Measurements from ENCODE around the gene KIF5C. TPM values are rescaled to one million over a fixed set of nuclear protein-coding genes. Genes with fewer than 3 reads are reported as not detected.
A peak's percentile ranks its signal among the peaks of the same experiment; 100 is the strongest.

Gene KIF5C
- total and polyA plus RNA-seq, 4 experiments from 2014 or later, result 3.0 to 21.3 (median 13.2) TPM

GRCh38 chr2:148955798-148956197 is 80.8 kb downstream of the KIF5C start:
- intact Hi-C loops (cut with micrococcal nuclease), result no loop called here
- no peak overlapping the region for H3K4me3 ChIP-seq (ENCODE audit: low read length in 2 of 2)
- ChIA-PET CTCF (ENCODE audit: partially characterized antibody) (no interaction called here), POLR2A (ENCODE audit: partially characterized antibody) (interaction anchor here (1.0 kb wide), 1 partner anchor 10 kb away, joined by 3 read pairs; no protein-coding TSS in a partner anchor)
- peak overlapping the region in 1 of 7 donors; percentile 7 for H3K27ac Mint-ChIP-seq
- no peaks in the 10 kb centered on the region for H3K9me3 ChIP-seq (ENCODE audit: control insufficient read depth in 1 of 2, low read length in 2 of 2)
- no peak overlapping the region for H3K4me3 Mint-ChIP-seq
- no peak for DNase-seq
- H3K9me3 Mint-ChIP-seq, result no peaks in the 10 kb centered on the region
- H3K4me1 ChIP-seq (ENCODE audit: insufficient read depth, low read length), result no peaks in the 10 kb centered on the region
- peaks cover 42 to 46% of the 10 kb centered on the region in 2 donors for H3K36me3 Mint-ChIP-seq
- H3K27me3 Mint-ChIP-seq, result no peaks in the 10 kb centered on the region
- no peaks in the 10 kb centered on the region for H3K27me3 ChIP-seq (ENCODE audit: insufficient read depth, low read length)
- peaks cover 2 to 11% (median 5%) of the 10 kb centered on the region in 4 donors for H3K4me1 Mint-ChIP-seq
- no peak overlapping the region for H3K27ac ChIP-seq (ENCODE audit: low read depth, low read length)
- peaks cover 6% of the 10 kb centered on the region for H3K36me3 ChIP-seq (ENCODE audit: insufficient read depth, low read length)

- intact Hi-C loops (cut with micrococcal nuclease), result no loop called here
- DNase-seq, result peak in 3 of 5 donors; percentile 6 to 17 (median 14)
- CTCF ChIA-PET (ENCODE audit: partially characterized antibody), result interaction anchor here (1.5 kb wide), 1 partner anchor 13 kb away, joined by 3 read pairs; no protein-coding TSS in a partner anchor
Observed at GRCh38 chr2:148957023-148957422, 82.0 kb downstream of the KIF5C start.

GRCh38 chr2:148959745-148960144 is 84.7 kb downstream of the KIF5C start:
- peaks cover 34 to 53% of the 10 kb centered on the region in 2 donors for H3K36me3 Mint-ChIP-seq
- no peaks in the 10 kb centered on the region for H3K27me3 Mint-ChIP-seq
- intact Hi-C loops (cut with micrococcal nuclease), result no loop called here
- H3K27ac Mint-ChIP-seq, result peak overlapping the region in 2 of 7 donors; percentile 19 to 25
- Histone ChIP-seq H3K36me3 (ENCODE audit: insufficient read depth, low read length) (peaks cover 11% of the 10 kb centered on the region), H3K9me3 (ENCODE audit: control insufficient read depth in 1 of 2, low read length in 2 of 2) (no peaks in the 10 kb centered on the region), H3K4me3 (ENCODE audit: low read length in 2 of 2) (no peak overlapping the region), H3K27me3 (ENCODE audit: insufficient read depth, low read length) (no peaks in the 10 kb centered on the region), H3K4me1 (ENCODE audit: insufficient read depth, low read length) (no peaks in the 10 kb centered on the region), H3K27ac (ENCODE audit: low read depth, low read length) (no peak overlapping the region)
- H3K4me3 Mint-ChIP-seq, result no peak overlapping the region
- ChIA-PET CTCF (ENCODE audit: partially characterized antibody) (no interaction called here), POLR2A (ENCODE audit: partially characterized antibody) (no interaction called here)
- H3K9me3 Mint-ChIP-seq, result peaks cover 0 to under 1% (median 0%) of the 10 kb centered on the region in 8 donors
- H3K4me1 Mint-ChIP-seq, result peaks cover 2 to 11% (median 6%) of the 10 kb centered on the region in 4 donors
- no peak for DNase-seq

More at GRCh38 chr2:148957023-148957422, 82.0 kb downstream of the KIF5C start:
- Histone ChIP-seq H3K27me3 (ENCODE audit: insufficient read depth, low read length) (no peaks in the 10 kb centered on the region), H3K9me3 (ENCODE audit: control insufficient read depth in 1 of 2, low read length in 2 of 2) (no peaks in the 10 kb centered on the region), H3K4me3 (ENCODE audit: low read length in 2 of 2) (no peak overlapping the region), H3K27ac (ENCODE audit: low read depth, low read length) (no peak overlapping the region), H3K36me3 (ENCODE audit: insufficient read depth, low read length) (peaks cover 6% of the 10 kb centered on the region), H3K4me1 (ENCODE audit: insufficient read depth, low read length) (no peaks in the 10 kb centered on the region)
- H3K27ac Mint-ChIP-seq, result peak overlapping the region in 2 of 7 donors; percentile 13 to 62
- H3K4me1 Mint-ChIP-seq, result peaks cover 2 to 11% (median 5%) of the 10 kb centered on the region in 4 donors
- H3K36me3 Mint-ChIP-seq, result peaks cover 41 to 44% of the 10 kb centered on the region in 2 donors
- H3K27me3 Mint-ChIP-seq, result no peaks in the 10 kb centered on the region
- H3K4me3 Mint-ChIP-seq, result peak overlapping the region in 4 of 8 donors; percentile 3 to 50 (median 34)
- H3K9me3 Mint-ChIP-seq, result no peaks in the 10 kb centered on the region
- POLR2A ChIA-PET (ENCODE audit: partially characterized antibody), result no interaction called here

- POLR2A ChIA-PET (ENCODE audit: partially characterized antibody), result no interaction called here
- CTCF ChIA-PET (ENCODE audit: partially characterized antibody), result no interaction called here
- DNase-seq, result no peak
Observed at GRCh38 chr2:148960483-148960882, 85.5 kb downstream of the KIF5C start.

GRCh38 chr2:148963461-148963860 is 88.4 kb downstream of the KIF5C start:
- no peaks in the 10 kb centered on the region for H3K27me3 ChIP-seq (ENCODE audit: insufficient read depth, low read length)
- Mint-ChIP-seq H3K4me3 (no peak overlapping the region), H3K27me3 (no peaks in the 10 kb centered on the region), H3K36me3 (peaks cover 34 to 46% of the 10 kb centered on the region in 2 donors), H3K4me1 (peaks cover 0 to 7% (median 4%) of the 10 kb centered on the region in 4 donors), H3K9me3 (peaks cover 0 to 1% (median 0%) of the 10 kb centered on the region in 8 donors), H3K27ac (no peak overlapping the region)
- POLR2A ChIA-PET (ENCODE audit: partially characterized antibody), result interaction anchor here (0.7 kb wide), 1 partner anchor 354 kb away, joined by 3 read pairs; no protein-coding TSS in a partner anchor
- no peaks in the 10 kb centered on the region for H3K9me3 ChIP-seq (ENCODE audit: control insufficient read depth in 1 of 2, low read length in 2 of 2)
- intact Hi-C loops (cut with micrococcal nuclease), result no loop called here
- no peak overlapping the region for H3K4me3 ChIP-seq (ENCODE audit: low read length in 2 of 2)
- no peak overlapping the region for H3K27ac ChIP-seq (ENCODE audit: low read depth, low read length)
- H3K36me3 ChIP-seq (ENCODE audit: insufficient read depth, low read length), result peaks cover 11% of the 10 kb centered on the region
- CTCF ChIA-PET (ENCODE audit: partially characterized antibody), result interaction anchor here (1.4 kb wide), 1 partner anchor 17 kb away, joined by 3 read pairs; no protein-coding TSS in a partner anchor
- no peak for DNase-seq
- no peaks in the 10 kb centered on the region for H3K4me1 ChIP-seq (ENCODE audit: insufficient read depth, low read length)

More at GRCh38 chr2:148960483-148960882, 85.5 kb downstream of the KIF5C start:
- Histone ChIP-seq H3K27me3 (ENCODE audit: insufficient read depth, low read length) (no peaks in the 10 kb centered on the region), H3K27ac (ENCODE audit: low read depth, low read length) (no peak overlapping the region), H3K4me3 (ENCODE audit: low read length in 2 of 2) (no peak overlapping the region), H3K4me1 (ENCODE audit: insufficient read depth, low read length) (no peaks in the 10 kb centered on the region), H3K9me3 (ENCODE audit: control insufficient read depth in 1 of 2, low read length in 2 of 2) (no peaks in the 10 kb centered on the region), H3K36me3 (ENCODE audit: insufficient read depth, low read length) (peaks cover 11% of the 10 kb centered on the region)
- H3K9me3 Mint-ChIP-seq, result peaks cover 0 to 1% (median 0%) of the 10 kb centered on the region in 8 donors
- H3K36me3 Mint-ChIP-seq, result peaks cover 36 to 53% of the 10 kb centered on the region in 2 donors
- intact Hi-C loops (cut with micrococcal nuclease), result no loop called here
- peaks cover 2 to 11% (median 6%) of the 10 kb centered on the region in 4 donors for H3K4me1 Mint-ChIP-seq
- H3K27ac Mint-ChIP-seq, result no peak overlapping the region
- no peaks in the 10 kb centered on the region for H3K27me3 Mint-ChIP-seq
- no peak overlapping the region for H3K4me3 Mint-ChIP-seq

GRCh38 chr2:148965623-148966437 is 90.8 kb downstream of the KIF5C start:
- no peak for DNase-seq
- Mint-ChIP-seq H3K4me3 (no peak overlapping the region), H3K4me1 (peaks cover 1 to 9% (median 5%) of the 10 kb centered on the region in 4 donors), H3K27ac (no peak overlapping the region), H3K27me3 (no peaks in the 10 kb centered on the region), H3K9me3 (peaks cover 0 to 1% (median 0%) of the 10 kb centered on the region in 8 donors), H3K36me3 (peaks cover 27 to 37% of the 10 kb centered on the region in 2 donors)
- intact Hi-C loops (cut with micrococcal nuclease), result no loop called here
- H3K4me3 ChIP-seq (ENCODE audit: low read length in 2 of 2), result no peak overlapping the region
- ChIA-PET CTCF (ENCODE audit: partially characterized antibody) (no interaction called here), POLR2A (ENCODE audit: partially characterized antibody) (interaction anchor here (1.2 kb wide), 1 partner anchor 11 kb away, joined by 3 read pairs; no protein-coding TSS in a partner anchor)
- H3K27ac ChIP-seq (ENCODE audit: low read depth, low read length), result no peak overlapping the region
- no peaks in the 10 kb centered on the region for H3K4me1 ChIP-seq (ENCODE audit: insufficient read depth, low read length)
- H3K27me3 ChIP-seq (ENCODE audit: insufficient read depth, low read length), result no peaks in the 10 kb centered on the region
- H3K36me3 ChIP-seq (ENCODE audit: insufficient read depth, low read length), result peaks cover 5% of the 10 kb centered on the region
- no peaks in the 10 kb centered on the region for H3K9me3 ChIP-seq (ENCODE audit: control insufficient read depth in 1 of 2, low read length in 2 of 2)

GRCh38 chr2:148966438-148966758 is 91.4 kb downstream of the KIF5C start:
- CTCF ChIA-PET (ENCODE audit: partially characterized antibody), result no interaction called here

More at GRCh38 chr2:148966438-148966758, 91.4 kb downstream of the KIF5C start:
- DNase-seq, result no peak
- Histone ChIP-seq H3K36me3 (ENCODE audit: insufficient read depth, low read length) (peaks cover 5% of the 10 kb centered on the region), H3K27me3 (ENCODE audit: insufficient read depth, low read length) (no peaks in the 10 kb centered on the region), H3K4me3 (ENCODE audit: low read length in 2 of 2) (no peak overlapping the region), H3K4me1 (ENCODE audit: insufficient read depth, low read length) (no peaks in the 10 kb centered on the region), H3K27ac (ENCODE audit: low read depth, low read length) (no peak overlapping the region), H3K9me3 (ENCODE audit: control insufficient read depth in 1 of 2, low read length in 2 of 2) (no peaks in the 10 kb centered on the region)
- Mint-ChIP-seq H3K27me3 (no peaks in the 10 kb centered on the region), H3K9me3 (peaks cover 0 to 1% (median 0%) of the 10 kb centered on the region in 8 donors), H3K4me3 (no peak overlapping the region), H3K36me3 (peaks cover 27 to 35% of the 10 kb centered on the region in 2 donors), H3K27ac (no peak overlapping the region), H3K4me1 (peaks cover 5 to 13% (median 8%) of the 10 kb centered on the region in 4 donors)
- POLR2A ChIA-PET (ENCODE audit: partially characterized antibody), result interaction anchor here (1.2 kb wide), 1 partner anchor 11 kb away, joined by 3 read pairs; no protein-coding TSS in a partner anchor
- intact Hi-C loops (cut with micrococcal nuclease), result no loop called here
